SK-N-SH (cell line): ENCODE measurements around the gene APBB1IP. TPM values are rescaled to one million over a fixed set of nuclear protein-coding genes. Genes with fewer than 3 reads are reported as not detected.

Experiments used
- CTCF ChIA-PET: fragments of 300-600, 350-600 bp; formaldehyde crosslinking; extraction: SDS; loops from one replicate; lab custom pipeline; 2021; lab: Yijun Ruan, JAX
- POLR2A ChIA-PET: fragments of 350-600 bp; sonication (Branson Sonifier 250); formaldehyde crosslinking; extraction: SDS; loops from one replicate; lab custom pipeline; 2020; ENCODE audit warnings: antibody characterized with exemption, inconsistent platforms; lab: Yijun Ruan, JAX
- DNase-seq: peaks from one replicate; pipeline ENCODE4 v3.0.0; 2012
- H2AFZ ChIP-seq: fragments of 200-600 bp; sonication (generic); 2 replicates; pipeline ENCODE4 v1.8.1; 2016; ENCODE audit warnings: antibody characterized with exemption, mild to moderate bottlenecking, low read depth
- H3F3A ChIP-seq: fragments of 200-600 bp; sonication (generic); replicated peaks from 2 replicates; pipeline ENCODE3; 2016; ENCODE audit warnings: antibody characterized with exemption, mild to moderate bottlenecking; ENCODE audit not compliant: insufficient read depth
- H3K27ac ChIP-seq, 2 experiments: fragments of 200-500 bp in 1 of 2; fragments of 200-600 bp in 1 of 2; sonication (Bioruptor generic) in 1 of 2; sonication (generic), shearing (Covaris generic) in 1 of 2; 2 replicates each; pipeline versions ENCODE4 v1.5.1 to v1.6.1; 2014 to 2016; ENCODE audit warnings: low read depth in 2 of 2, inconsistent platforms in 1 of 2, low read length in 1 of 2, mild to moderate bottlenecking in 1 of 2, mixed read lengths in 1 of 2
- H3K27me3 ChIP-seq: fragments of 200-600 bp; sonication (generic), shearing (Covaris generic); 2 replicates; pipeline ENCODE4 v1.6.1; 2016; ENCODE audit warnings: mixed run types; ENCODE audit not compliant: insufficient read depth
- H3K36me3 ChIP-seq, 2 experiments: fragments of 200-500 bp in 1 of 2; fragments of 200-600 bp in 1 of 2; sonication (Bioruptor generic) in 1 of 2; sonication (generic) in 1 of 2; replicated peaks in 1 of 2; 2 replicates each; pipeline versions ENCODE3 to v1.5.1; 2014 to 2016; ENCODE audit warnings: low read length in 1 of 2, mild to moderate bottlenecking in 1 of 2; ENCODE audit not compliant: insufficient read depth in 2 of 2, control insufficient read depth in 1 of 2
- H3K4me1 ChIP-seq, 2 experiments: fragments of 200-500 bp in 1 of 2; fragments of 200-600 bp in 1 of 2; sonication (Bioruptor generic) in 1 of 2; sonication (generic), shearing (Covaris generic) in 1 of 2; 2 replicates each; pipeline versions ENCODE4 v1.5.1 to v1.6.1; 2014 to 2016; ENCODE audit warnings: low read depth in 1 of 2, low read length in 1 of 2, mixed run types in 1 of 2; ENCODE audit not compliant: insufficient read depth in 2 of 2, control insufficient read depth in 1 of 2
- H3K4me2 ChIP-seq: fragments of 200-600 bp; sonication (generic), shearing (Covaris generic); 2 replicates; pipeline ENCODE4 v1.6.1; 2017; ENCODE audit warnings: mixed run types
- H3K4me3 ChIP-seq, 2 experiments: fragments of 200-500 bp in 1 of 2; fragments of 200-600 bp in 1 of 2; sonication (Bioruptor generic) in 1 of 2; sonication (generic), shearing (Covaris generic) in 1 of 2; 2 replicates each; pipeline versions ENCODE4 v1.5.1 to v1.8.1; 2014 to 2016; ENCODE audit warnings: low read depth in 2 of 2, inconsistent platforms in 1 of 2, low read length in 1 of 2, mild to moderate bottlenecking in 1 of 2, mixed read lengths in 1 of 2, moderate library complexity in 1 of 2
- H3K79me2 ChIP-seq: fragments of 200-600 bp; sonication (generic); 2 replicates; pipeline ENCODE4 v1.8.1; 2017; ENCODE audit warnings: mild to moderate bottlenecking; ENCODE audit not compliant: insufficient read depth
- H3K9ac ChIP-seq: fragments of 200-600 bp; sonication (generic); 2 replicates; pipeline ENCODE4 v1.6.1; 2017; ENCODE audit warnings: mixed run types
- H3K9me2 ChIP-seq: fragments of 200-600 bp; sonication (generic); 2 replicates; pipeline ENCODE4 v1.6.1; 2017; ENCODE audit warnings: mixed run types
- H3K9me3 ChIP-seq: fragments of 200-600 bp; sonication (generic); 2 replicates; pipeline ENCODE4 v1.6.1; 2017; ENCODE audit warnings: mixed run types, mild to moderate bottlenecking, moderate library complexity
- H4K20me1 ChIP-seq: fragments of 200-600 bp; sonication (generic); 2 replicates; pipeline ENCODE4 v1.6.1; 2017; ENCODE audit warnings: mild to moderate bottlenecking, mixed run types; ENCODE audit not compliant: insufficient read depth
- CHD2 ChIP-seq: fragments of 150-350 bp; IDR thresholded peaks from 2 replicates; pipeline ENCODE4 v1.6.1; 2018; ENCODE audit warnings: low read length; ENCODE audit not compliant: partially characterized antibody
- ELF1 ChIP-seq: IDR thresholded peaks from 2 replicates; pipeline ENCODE4 v1.4.0; 2012
- EP300 ChIP-seq, 2 experiments: IDR thresholded peaks; 2 replicates each; pipeline versions ENCODE4 v1.4.0 to v1.6.1; 2012; ENCODE audit warnings: borderline replicate concordance in 1 of 2, low read depth in 1 of 2, low read length in 1 of 2
- EZH2phosphoT487 ChIP-seq: fragments of 200-600 bp; sonication (generic); IDR thresholded peaks from 2 replicates; pipeline ENCODE4 v1.6.1; 2017; ENCODE audit warnings: low read depth, mixed run types, mild to moderate bottlenecking, antibody characterized with exemption, moderate library complexity, borderline replicate concordance
- FOXM1 ChIP-seq: IDR thresholded peaks from 2 replicates; pipeline ENCODE4 v1.4.0; 2012; ENCODE audit warnings: low read depth, mild to moderate bottlenecking
- GABPA ChIP-seq: IDR thresholded peaks from 2 replicates; pipeline ENCODE4 v1.4.0; 2012; ENCODE audit warnings: low read depth, mild to moderate bottlenecking
- MEF2A ChIP-seq: IDR thresholded peaks from 2 replicates; pipeline ENCODE4 v1.4.0; 2012; ENCODE audit warnings: low read depth, borderline replicate concordance
- MXI1 ChIP-seq: IDR thresholded peaks from 2 replicates; pipeline ENCODE4 v1.6.1; 2012; ENCODE audit warnings: mild to moderate bottlenecking, low read depth, low read length, improper control_type of control experiment
- NFIC ChIP-seq: IDR thresholded peaks from 2 replicates; pipeline ENCODE4 v1.4.0; 2012; ENCODE audit warnings: borderline replicate concordance
- NRF1 ChIP-seq: IDR thresholded peaks from 2 replicates; pipeline ENCODE4 v1.6.1; 2012; ENCODE audit warnings: low read depth, mild to moderate bottlenecking, low read length
- PBX3 ChIP-seq: IDR thresholded peaks from 2 replicates; pipeline ENCODE4; 2012
- POLR2AphosphoS5 ChIP-seq: IDR thresholded peaks from 2 replicates; pipeline ENCODE4 v1.6.1; 2012; ENCODE audit warnings: low read depth, low read length
- RFX5 ChIP-seq: IDR thresholded peaks from 2 replicates; pipeline ENCODE4 v1.6.1; 2012; ENCODE audit warnings: mild to moderate bottlenecking, improper control_type of control experiment, low read length
- SIN3A ChIP-seq: IDR thresholded peaks from 2 replicates; pipeline ENCODE4 v1.6.1; 2012; ENCODE audit warnings: low read depth, mild to moderate bottlenecking, low read length, moderate library complexity, borderline replicate concordance
- TAF1 ChIP-seq: IDR thresholded peaks from 2 replicates; pipeline ENCODE4 v1.6.1; 2012; ENCODE audit warnings: low read depth, mild to moderate bottlenecking, low read length, moderate library complexity, borderline replicate concordance
- TCF12 ChIP-seq: IDR thresholded peaks from 2 replicates; pipeline ENCODE4 v1.4.0; 2012
- TEAD4 ChIP-seq: IDR thresholded peaks from 2 replicates; pipeline ENCODE4 v1.4.0; 2012; ENCODE audit warnings: mild to moderate bottlenecking, borderline replicate concordance; ENCODE audit not compliant: insufficient read depth
- USF1 ChIP-seq: IDR thresholded peaks from 2 replicates; pipeline ENCODE4 v1.4.0; 2012; ENCODE audit warnings: low read depth, borderline replicate concordance
- WGBS: methylation state at CpG from one replicate; pipeline ENCODE4 v1.1.6; 2017; ENCODE audit warnings: low lambda C conversion rate; 5-methylcytosine and 5-hydroxymethylcytosine counted together
- polyA plus RNA-seq, 3 experiments: library from polyadenylated mRNA; depleted of rRNA; stranded (reverse); fragments of >200 nt; gene quantifications; 2 replicates each; pipeline ENCODE4 v1.2.3, GENCODE V29; 2012
- TF ChIP-seq, protein P1 (sequence below): IDR thresholded peaks from 2 replicates; pipeline ENCODE4 v1.6.1; 2012; ENCODE audit warnings: mild to moderate bottlenecking, low read depth, low read length, moderate library complexity
- TF ChIP-seq, protein P2 (sequence below): fragments of 150-350 bp; IDR thresholded peaks from 2 replicates; pipeline ENCODE4 v1.6.1; 2017; ENCODE audit warnings: antibody characterized with exemption, low read length, low read depth, borderline replicate concordance

Gene APBB1IP
- polyA plus RNA-seq, 1 of the 3 experiments (the other 2 are of a cell fraction), result not detected

- H3K27me3 ChIP-seq, result no peaks in the 10 kb centered on the region
- H3K4me2 ChIP-seq, result no peak overlapping the region
- H3K4me3 ChIP-seq, result no peak overlapping the region
- H3K27ac ChIP-seq, result no peak overlapping the region
- no peaks in the 10 kb centered on the region for H4K20me1 ChIP-seq
- no peak overlapping the region for H2AFZ ChIP-seq
- H3K79me2 ChIP-seq, result no peaks in the 10 kb centered on the region
- no peaks in the 10 kb centered on the region for H3K36me3 ChIP-seq
- no peaks in the 10 kb centered on the region for H3F3A ChIP-seq
- TF ChIP-seq NFIC (no peak), RFX5 (no peak), MXI1 (no peak), MEF2A (no peak), USF1 (no peak), ELF1 (no peak), SIN3A (no peak), TAF1 (no peak), CHD2 (no peak), EZH2phosphoT487 (no peak), PBX3 (no peak), EP300 (IDR thresholded peaks at IDR 0.05; ENCODE audit: borderline replicate concordance in 1 of 2, low read depth in 1 of 2, low read length in 1 of 2) (no peak), POLR2AphosphoS5 (no peak), NRF1 (no peak), GABPA (no peak), FOXM1 (no peak), TEAD4 (no peak), TCF12 (no peak)
- TF ChIP-seq, protein P1, sequence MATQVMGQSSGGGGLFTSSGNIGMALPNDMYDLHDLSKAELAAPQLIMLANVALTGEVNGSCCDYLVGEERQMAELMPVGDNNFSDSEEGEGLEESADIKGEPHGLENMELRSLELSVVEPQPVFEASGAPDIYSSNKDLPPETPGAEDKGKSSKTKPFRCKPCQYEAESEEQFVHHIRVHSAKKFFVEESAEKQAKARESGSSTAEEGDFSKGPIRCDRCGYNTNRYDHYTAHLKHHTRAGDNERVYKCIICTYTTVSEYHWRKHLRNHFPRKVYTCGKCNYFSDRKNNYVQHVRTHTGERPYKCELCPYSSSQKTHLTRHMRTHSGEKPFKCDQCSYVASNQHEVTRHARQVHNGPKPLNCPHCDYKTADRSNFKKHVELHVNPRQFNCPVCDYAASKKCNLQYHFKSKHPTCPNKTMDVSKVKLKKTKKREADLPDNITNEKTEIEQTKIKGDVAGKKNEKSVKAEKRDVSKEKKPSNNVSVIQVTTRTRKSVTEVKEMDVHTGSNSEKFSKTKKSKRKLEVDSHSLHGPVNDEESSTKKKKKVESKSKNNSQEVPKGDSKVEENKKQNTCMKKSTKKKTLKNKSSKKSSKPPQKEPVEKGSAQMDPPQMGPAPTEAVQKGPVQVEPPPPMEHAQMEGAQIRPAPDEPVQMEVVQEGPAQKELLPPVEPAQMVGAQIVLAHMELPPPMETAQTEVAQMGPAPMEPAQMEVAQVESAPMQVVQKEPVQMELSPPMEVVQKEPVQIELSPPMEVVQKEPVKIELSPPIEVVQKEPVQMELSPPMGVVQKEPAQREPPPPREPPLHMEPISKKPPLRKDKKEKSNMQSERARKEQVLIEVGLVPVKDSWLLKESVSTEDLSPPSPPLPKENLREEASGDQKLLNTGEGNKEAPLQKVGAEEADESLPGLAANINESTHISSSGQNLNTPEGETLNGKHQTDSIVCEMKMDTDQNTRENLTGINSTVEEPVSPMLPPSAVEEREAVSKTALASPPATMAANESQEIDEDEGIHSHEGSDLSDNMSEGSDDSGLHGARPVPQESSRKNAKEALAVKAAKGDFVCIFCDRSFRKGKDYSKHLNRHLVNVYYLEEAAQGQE, result no peak
- TF ChIP-seq, protein P2, sequence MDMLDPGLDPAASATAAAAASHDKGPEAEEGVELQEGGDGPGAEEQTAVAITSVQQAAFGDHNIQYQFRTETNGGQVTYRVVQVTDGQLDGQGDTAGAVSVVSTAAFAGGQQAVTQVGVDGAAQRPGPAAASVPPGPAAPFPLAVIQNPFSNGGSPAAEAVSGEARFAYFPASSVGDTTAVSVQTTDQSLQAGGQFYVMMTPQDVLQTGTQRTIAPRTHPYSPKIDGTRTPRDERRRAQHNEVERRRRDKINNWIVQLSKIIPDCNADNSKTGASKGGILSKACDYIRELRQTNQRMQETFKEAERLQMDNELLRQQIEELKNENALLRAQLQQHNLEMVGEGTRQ, result no peak
- H3K4me1 ChIP-seq, result no peaks in the 10 kb centered on the region
- 15% methylated on average over 11 of the region's 11 CpGs for WGBS
- ChIA-PET CTCF (no interaction called here), POLR2A (no interaction called here)
- H3K9me3 ChIP-seq, result no peaks in the 10 kb centered on the region
- no peaks in the 10 kb centered on the region for H3K9me2 ChIP-seq
- H3K9ac ChIP-seq, result no peak overlapping the region
- no peak for DNase-seq
These were observed 78.5 kb downstream of the APBB1IP start for GRCh38 chr10:26516540-26517101.
